ENCODE results near the gene UCHL5. TPM values are rescaled to one million over a fixed set of nuclear protein-coding genes. Genes with fewer than 3 reads are reported as not detected.

UCHL5 gene
- total RNA-seq, 4 donors from 2014 or later: 7.4 to 40.9 (median 23.1) TPM

DNA sequence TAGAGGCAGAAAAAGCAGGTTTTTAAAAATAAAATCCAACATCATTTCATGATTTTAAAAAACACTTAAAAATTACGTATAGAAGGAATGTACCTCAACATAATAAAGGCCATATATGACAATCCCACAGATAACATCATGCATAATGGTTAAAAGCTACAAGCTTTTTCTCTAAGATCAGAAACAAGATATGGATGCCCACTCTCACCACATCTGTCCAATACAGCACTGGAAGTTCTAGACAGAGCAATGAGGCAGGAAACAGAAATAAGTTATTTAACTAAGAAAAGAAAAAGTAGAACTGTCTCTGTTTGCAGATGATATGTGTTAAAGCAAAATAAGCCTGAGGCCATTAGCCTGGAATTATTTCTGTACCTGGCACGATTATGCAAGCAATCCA, 96.3 kb downstream of the UCHL5 start:
- no peaks in the 10 kb centered on the region for H3K27me3 ChIP-seq
- TF ChIP-seq, protein P1, sequence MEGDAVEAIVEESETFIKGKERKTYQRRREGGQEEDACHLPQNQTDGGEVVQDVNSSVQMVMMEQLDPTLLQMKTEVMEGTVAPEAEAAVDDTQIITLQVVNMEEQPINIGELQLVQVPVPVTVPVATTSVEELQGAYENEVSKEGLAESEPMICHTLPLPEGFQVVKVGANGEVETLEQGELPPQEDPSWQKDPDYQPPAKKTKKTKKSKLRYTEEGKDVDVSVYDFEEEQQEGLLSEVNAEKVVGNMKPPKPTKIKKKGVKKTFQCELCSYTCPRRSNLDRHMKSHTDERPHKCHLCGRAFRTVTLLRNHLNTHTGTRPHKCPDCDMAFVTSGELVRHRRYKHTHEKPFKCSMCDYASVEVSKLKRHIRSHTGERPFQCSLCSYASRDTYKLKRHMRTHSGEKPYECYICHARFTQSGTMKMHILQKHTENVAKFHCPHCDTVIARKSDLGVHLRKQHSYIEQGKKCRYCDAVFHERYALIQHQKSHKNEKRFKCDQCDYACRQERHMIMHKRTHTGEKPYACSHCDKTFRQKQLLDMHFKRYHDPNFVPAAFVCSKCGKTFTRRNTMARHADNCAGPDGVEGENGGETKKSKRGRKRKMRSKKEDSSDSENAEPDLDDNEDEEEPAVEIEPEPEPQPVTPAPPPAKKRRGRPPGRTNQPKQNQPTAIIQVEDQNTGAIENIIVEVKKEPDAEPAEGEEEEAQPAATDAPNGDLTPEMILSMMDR (IDR thresholded peaks at IDR 0.05): no peak
- no peak for TF ChIP-seq POLR2A (IDR thresholded peaks at IDR 0.05)
- intact Hi-C loops (cut with DNase I; ENCODE audit: low total_unique reads): no loop called here
- no peaks in the 10 kb centered on the region for H3K9me3 ChIP-seq
- H3K36me3 ChIP-seq: no peaks in the 10 kb centered on the region
- H3K4me1 ChIP-seq: no peaks in the 10 kb centered on the region
- no peak for DNase-seq
- H3K4me3 ChIP-seq: no peak overlapping the region
- no peak overlapping the region for H3K27ac ChIP-seq

Small RNA genes lying within 50 kb of the gene (small RNA-seq; reads per million reads assigned to genes)
- not detected for gene SCARNA18B

Other genes starting within 250 kb of the UCHL5 start
- gene RO60, start 252 bp upstream of the UCHL5 start, total RNA-seq: 100 to 1,000 TPM in 2 of 4 donors, 10 to 100 TPM in 2; 68.9 to 290 (median 98.1) TPM
- 10 to 100 TPM in 1 of 4 donors, 1 to 10 TPM in 3; 1.0 to 10.8 (median 6.6) TPM for gene GLRX2, start 46.1 kb upstream of the UCHL5 start, total RNA-seq
- gene CDC73, start 62.7 kb upstream of the UCHL5 start, total RNA-seq: 10 to 100 TPM; 14.6 to 64.7 (median 56.0) TPM
- gene B3GALT2, start 127.3 kb upstream of the UCHL5 start, total RNA-seq: 1 to 10 TPM in 1 of 4 donors, under 1 TPM in 1, not detected in 2; 0.21 to 4.1 TPM